ENCODE measurements around the gene KCNJ10.

The KCNJ10 gene

DNA sequence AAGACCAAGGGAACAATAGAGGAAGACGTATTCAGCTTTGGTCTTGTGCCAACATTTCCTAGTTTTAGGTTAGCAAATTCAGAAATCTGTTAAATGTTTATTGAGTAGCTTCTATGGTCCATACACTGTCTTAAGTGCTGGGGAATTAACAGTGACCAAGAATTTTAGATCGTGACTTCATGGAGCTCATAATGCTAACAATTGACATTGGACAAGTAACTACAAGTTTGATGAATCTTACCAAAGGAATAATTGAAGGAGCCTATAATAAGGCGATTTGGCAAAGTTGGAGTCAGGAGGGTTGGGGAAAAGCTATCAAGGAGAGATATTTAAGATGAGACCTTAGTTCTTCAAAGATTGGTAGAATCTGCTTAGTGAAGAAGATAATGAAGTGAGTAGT, 114.5 kb downstream of the KCNJ10 start:
- no peak for DNase-seq

DNA sequence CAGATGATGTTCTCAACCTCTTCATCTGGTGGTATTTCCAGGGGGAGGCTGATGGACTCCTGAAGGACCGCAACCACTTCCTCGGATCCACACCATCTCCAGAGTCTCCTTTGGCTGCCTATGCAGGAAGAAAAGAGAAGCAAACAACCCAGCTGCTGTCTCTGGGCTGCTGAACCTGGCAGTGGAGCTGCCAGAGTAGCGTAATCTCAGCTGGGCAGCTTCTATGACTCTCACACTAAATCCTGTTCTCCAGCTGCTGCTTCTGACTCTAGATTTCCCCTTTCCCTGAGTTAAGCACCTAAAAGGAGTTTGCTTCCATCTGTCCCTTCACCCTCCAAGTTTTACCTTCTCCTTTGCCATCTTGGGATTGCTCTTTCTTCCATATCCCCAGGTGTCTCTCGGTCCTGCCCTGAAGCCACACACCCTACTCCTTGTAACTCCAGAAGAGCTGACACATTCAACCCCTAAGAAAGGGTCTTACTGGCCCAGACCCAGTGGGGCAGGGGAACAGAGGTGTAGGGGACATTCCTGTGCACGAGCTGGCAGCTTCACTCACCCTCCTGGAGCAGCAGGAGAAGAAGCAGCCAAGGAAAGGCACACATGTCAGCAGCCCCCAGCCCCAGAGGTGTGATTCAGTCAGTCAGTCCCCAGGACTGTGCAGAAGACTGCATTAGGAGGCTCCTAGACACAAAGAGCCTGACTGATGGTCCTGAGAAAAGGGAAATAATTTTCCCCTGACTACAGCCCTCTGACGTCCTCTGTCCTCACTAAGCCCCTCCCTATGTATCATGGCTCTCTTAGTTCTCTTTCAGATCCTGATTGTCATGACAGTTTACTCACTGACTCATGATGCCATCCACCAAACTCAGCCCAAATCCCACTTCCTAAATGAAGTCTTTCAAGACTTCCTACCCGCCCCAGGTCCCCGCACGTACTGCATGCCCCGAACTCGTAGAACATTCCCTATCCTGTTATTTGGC, 116.1 kb downstream of the KCNJ10 start, which contains the start of gene SLAMF9:
Gene SLAMF9 (minus strand): TSS at position 702 of the 980 bp plus-strand sequence. CDS start 100 bp downstream, at position 602.
- DNase-seq, result no peak

DNA sequence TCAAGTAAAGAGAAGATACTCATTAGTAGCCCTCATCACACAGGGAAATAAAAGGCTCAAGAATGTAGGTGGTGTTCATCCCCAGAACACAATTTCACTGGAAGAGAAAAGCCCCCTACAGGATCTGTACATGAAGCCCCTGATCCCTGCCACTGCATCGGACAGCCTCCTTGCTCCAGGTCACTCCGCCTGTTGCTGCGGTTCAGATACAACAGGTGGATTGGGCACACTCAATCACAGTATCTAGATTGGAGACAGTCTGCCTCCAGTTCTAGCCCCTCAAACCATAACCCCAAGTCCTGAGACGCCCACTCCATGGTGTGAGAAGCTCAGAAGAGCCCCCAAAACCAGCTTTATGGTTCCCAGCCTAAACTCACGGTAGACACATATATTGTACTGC, 117.0 kb downstream of the KCNJ10 start:
- no peak for DNase-seq

DNA sequence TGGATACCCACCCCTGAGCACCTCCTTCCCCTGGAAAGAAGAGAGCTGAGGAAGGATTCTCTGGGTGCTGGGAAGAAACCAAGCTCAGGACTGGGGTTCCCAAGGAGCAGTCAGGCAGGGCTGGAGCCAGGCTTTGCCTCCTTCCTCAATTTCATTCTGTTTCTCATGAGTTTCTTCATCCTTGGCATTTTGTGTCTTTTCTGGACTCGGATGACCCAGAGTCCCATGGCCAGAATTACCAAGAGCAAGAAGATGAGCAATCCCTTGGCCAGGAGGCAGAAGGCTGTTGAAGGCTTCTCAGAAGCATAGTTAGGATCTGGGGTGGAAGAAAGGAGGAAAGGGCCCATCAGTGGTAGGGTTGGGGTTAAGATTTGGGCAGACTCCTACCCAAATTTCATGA, 118.4 kb downstream of the KCNJ10 start:
- DNase-seq, result no peak

DNA sequence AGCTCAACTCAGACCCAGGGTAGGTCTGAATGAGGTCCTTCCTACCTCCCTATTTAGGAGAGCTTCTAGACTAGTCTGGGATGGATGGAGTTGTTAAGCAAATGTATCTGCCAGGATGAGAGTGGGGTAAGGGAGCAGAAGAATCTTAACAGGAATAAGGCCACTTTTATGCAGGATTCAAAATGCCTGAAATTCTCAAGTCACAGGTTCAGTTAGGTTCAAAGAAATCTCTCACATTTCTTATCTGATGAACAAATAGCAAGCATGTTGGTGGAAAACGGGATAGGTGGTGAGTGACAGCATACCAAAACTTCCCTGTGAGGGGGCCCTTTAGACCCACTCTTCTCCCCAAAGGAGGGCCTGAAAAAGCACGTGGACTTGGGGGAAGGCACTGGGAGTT, 118.9 kb downstream of the KCNJ10 start:
- DNase-seq, result no peak

DNA sequence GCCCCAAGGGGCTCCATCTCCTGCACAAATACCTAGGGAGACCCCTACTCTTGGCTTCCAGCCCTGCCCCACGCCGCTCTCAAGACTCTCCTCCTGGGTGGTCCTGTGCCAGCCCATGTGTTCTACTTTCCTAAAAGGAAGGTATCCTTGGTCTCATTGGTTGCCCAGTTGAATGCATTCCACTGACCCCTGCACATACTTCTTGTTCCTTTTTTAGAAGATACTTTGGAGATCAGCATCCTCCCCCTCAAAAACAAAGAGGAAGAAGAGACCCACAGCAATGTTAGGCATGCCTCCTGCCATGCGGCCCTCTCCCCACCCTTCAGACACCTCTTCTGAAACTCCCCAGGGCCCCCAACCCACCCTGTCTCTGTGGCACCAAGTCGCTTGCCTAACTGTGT, 120.0 kb downstream of the KCNJ10 start:
- no peak for DNase-seq

DNA sequence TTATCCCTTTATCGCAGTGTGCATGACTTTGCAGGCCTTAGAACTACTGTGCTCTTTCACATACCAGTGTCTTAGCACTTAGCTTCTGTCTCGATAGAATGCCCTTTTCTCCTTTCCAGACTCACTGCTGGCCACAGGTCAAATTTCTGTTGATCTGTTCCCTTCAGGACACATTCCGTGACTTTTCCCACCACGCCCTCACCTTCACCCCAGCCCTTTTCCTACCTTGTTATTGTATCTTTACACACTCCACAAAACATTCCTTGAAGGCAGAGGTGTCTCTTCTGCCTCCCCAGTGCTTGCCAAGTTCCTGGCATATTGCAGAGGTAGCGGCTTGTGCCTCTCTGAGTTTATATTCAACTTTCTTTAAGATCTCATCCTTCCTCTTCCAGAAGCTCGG, 120.8 kb downstream of the KCNJ10 start:
- no peak for DNase-seq

Measured in GDM1 (cell line).